Inflammatory macrophage treated with lipopolysaccharide for 1 hour (primary cell): ENCODE measurements around the gene BOD1L2.

Experiments
- DNase-seq, 2 donors: peaks; one replicate each; pipeline ENCODE4 v3.0.0-alpha.2; 2020 to 2022

The BOD1L2 gene

GRCh38 chr18:57146956-57147636 lies at the start of gene BOD1L2:
TSS of gene BOD1L2 (plus strand) at chr18:57147087. CDS start at chr18:57147313, 226 bp downstream.
- no peak for DNase-seq

- peak; percentile 9 to 25 for DNase-seq
These were observed 39.6 kb upstream of the BOD1L2 start for GRCh38 chr18:57107140-57107832.

- DNase-seq: no peak
These were observed 36.6 kb upstream of the BOD1L2 start for GRCh38 chr18:57110290-57110689.

- no peak for DNase-seq
These were observed 33.0 kb upstream of the BOD1L2 start for GRCh38 chr18:57113799-57114420.

DNA sequence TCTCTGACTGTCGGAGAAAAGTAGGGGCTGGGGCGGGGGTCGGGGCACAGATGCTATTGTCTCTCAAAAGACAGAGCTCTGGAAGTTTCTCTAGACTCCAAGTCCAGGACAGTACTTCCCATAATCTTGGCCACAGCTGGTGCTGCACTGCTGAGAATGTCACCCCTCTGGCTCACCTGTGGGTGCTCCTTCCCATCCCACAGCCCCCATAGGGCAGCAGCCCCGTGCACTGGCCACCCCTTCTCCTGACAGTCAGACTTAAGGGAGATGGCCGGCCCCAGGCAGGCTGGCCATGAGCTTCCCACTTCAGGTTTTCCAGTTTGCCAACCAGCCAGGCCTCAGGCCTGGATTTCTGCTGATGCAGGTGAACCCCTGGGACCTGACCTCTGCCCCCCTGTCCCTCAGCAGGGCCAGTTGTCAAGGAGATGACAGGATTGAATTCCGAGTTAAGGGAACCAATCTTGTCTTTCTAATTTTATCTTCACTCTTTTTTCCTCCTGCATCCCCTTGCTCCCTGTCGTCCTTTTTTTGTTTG lies 30.2 kb upstream of the BOD1L2 start:
- DNase-seq: no peak

- DNase-seq: no peak
These were observed 25.3 kb upstream of the BOD1L2 start for GRCh38 chr18:57121542-57122112.

- no peak for DNase-seq
These were observed 23.9 kb upstream of the BOD1L2 start for GRCh38 chr18:57122936-57123510.

- DNase-seq: no peak
These were observed 21.3 kb upstream of the BOD1L2 start for GRCh38 chr18:57125627-57126026.

GRCh38 chr18:57128220-57128932 lies 18.5 kb upstream of the BOD1L2 start:
- DNase-seq: no peak

GRCh38 chr18:57131101-57131500 lies 15.8 kb upstream of the BOD1L2 start:
- DNase-seq: no peak

DNA sequence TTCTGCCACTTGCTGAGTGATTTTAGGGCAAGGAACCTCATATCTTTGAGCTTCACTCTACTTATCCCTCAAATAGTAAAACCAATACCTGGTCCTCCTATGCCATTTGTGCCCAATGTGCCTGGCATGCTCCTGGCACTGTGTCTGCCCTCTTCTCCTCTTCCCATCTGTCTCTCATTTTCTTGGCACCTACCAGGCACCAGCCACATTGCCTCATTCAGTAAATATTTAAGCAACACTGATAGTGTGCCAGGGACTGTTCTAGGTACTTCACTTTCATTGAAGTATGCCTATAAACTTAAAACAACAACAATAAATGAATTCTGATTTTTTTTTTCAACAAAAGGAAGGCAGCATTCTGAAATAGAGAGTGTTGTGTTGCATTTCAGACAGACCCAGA lies 15.1 kb upstream of the BOD1L2 start:
- no peak for DNase-seq

- DNase-seq: no peak
These were observed 12.2 kb upstream of the BOD1L2 start for GRCh38 chr18:57134618-57135135.

GRCh38 chr18:57135699-57136098 lies 11.2 kb upstream of the BOD1L2 start:
- DNase-seq: no peak

- no peak for DNase-seq
These were observed 9.0 kb upstream of the BOD1L2 start for GRCh38 chr18:57137847-57138246.

DNA sequence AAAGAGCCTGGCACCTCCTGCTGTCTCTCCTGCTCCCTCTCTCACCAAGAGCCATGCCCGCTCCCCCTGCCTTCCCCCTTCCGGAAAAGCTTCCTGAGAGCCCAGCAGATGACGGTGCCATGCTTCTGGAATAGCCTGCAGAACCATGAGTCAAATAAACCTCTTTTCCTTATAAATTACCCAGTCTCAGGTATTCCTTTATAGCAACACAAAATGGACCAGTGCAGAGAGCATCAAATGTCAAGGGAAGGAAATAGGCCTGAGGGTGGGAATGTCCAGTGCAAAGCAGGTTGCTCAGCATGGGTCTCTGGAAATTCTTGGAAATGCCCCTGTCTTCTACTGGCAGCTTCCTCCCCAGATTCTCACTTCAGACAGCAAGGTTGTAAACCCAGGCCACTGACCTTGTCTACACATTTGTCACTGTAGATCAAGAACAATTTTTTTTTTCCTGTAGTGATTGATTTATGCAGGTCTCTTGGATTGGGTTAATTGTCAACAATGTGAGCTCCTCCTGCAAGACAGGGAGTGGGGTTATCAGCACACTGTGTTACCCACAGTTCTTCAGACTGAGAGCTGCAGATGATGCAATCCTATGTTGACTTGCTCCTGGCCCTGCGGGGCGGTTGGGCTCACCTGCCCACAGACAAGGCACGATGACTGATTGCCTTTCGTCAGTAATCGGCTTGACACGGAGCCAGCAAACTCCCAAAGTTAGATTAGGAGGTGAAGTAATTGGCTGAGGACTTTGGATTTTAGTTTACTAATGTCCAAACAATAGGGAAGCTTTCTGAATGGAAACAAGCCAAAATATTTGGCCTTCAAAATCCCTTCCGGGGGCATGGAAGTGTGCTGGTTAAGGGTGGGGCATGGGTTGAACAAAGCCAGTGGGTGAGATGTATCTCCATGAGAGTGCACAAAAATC lies 5.4 kb upstream of the BOD1L2 start:
- DNase-seq: no peak

DNA sequence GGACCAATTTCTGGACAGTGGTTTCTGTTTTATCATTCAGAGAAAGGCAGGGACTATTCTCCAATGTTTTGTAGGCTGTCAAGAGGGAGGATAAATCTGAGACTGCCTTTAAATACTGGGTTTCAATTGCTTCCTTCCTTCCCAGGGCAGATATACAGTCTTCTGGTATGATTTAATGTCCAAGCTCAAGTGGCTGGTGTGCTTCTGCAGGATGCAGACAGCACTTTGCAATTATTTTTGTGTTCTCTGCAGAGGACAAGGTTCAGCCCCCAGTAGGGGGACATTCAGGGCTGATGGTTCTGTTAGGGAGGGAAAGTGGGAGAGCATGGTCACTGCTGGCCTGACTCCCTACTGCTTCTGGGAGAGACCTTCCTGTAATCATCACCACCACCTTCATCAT lies 4.6 kb upstream of the BOD1L2 start:
- DNase-seq: no peak

DNA sequence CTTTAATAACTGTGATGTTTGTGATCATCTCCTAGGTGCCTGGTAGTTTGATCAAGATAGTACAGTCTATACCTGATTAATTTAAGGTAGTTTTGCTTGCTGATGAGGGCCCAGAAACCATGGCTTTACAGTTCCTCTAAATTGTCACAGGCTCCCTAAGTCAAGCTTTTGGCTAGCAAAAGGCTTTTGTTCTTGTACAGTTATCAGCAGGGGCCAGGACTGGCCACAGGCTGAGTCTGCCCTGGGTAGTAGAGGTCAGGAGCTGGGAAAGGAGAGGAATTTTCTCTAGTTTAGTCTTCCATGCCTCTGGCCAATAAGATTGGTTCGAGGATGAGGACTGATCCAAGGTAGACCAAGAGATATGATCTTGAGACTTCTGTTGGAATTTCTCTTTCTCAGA lies 3.6 kb upstream of the BOD1L2 start:
- no peak for DNase-seq

- DNase-seq: no peak
These were observed 1.4 kb downstream of the BOD1L2 start for GRCh38 chr18:57148263-57148662.

- DNase-seq: no peak
These were observed 2.2 kb downstream of the BOD1L2 start for GRCh38 chr18:57149051-57149450.

DNA sequence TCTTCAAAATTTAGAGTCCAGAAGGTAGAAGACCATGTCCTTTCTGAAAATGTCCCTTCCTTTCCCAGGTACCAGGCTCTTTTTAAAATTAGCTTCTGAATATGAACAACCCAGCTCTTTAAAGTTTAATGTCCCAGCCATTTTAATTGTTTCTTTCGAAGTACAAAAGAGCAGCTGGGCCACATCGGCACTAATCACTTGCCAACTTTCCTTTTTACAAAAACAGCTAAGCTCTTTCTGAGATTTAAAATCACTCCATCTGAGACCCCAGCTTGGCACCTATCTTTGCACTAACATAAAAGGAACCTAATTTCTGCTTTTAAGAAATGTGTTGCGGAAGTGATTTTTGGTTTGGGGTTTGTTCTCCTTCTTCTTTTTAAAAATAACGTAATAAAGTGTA lies 2.6 kb downstream of the BOD1L2 start:
- DNase-seq: peak in 1 of 2 donors; percentile 9

GRCh38 chr18:57150081-57150480 lies 3.2 kb downstream of the BOD1L2 start:
- DNase-seq: no peak
